Activated CD8-positive, alpha-beta memory T cell treated with anti-CD3 and anti-CD28 coated beads, Interleukin-2, amount 50 U/mL, for 24 hours (primary cell): Measurements from ENCODE around the gene FAM204A.

Experiments used
- DNase-seq: peaks from one replicate; pipeline ENCODE4 v3.0.0-alpha.2; 2020; ENCODE audit errors: extremely low read depth

Gene FAM204A

DNA sequence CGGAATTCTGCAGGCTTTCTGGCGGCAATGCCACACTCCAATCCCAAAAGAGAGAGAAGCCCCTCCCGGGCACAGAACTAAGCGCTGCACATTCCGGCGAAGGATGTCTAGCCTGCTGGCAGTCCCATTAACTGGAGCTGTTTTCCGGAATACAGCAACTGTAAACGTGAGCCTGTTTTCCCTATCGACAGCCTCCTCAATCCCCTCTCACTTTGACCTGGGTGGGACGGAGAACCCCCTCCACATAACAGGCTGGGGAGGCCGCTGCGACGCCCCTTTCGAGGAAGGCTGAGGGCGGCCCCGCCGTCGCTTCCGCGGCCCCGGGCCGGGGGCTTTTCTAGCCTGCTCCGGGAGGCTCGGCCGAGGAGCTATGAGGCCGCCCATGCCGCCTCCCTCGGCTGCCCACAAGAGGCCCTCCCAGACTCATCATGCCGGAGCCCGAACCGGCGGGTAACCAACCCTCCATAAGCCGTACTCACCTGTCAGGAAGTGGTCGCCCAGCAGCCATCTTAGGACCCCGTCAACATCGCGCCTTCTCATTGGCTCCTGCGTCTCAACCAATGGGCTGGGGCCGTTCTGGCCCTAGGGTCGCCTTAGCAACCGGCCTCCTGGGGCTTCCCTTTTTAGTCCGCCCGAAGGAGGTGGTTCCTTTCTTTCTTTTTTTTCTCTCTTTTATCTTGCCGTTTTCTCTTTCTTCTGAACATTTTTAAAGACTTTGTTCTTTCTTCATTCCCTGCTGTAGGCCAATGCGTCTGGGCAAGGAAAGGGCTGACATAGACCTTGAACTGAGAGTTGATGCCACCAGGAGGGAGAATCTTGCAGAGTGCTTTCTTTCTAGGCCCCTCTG, at the start of gene FAM204A:
Gene FAM204A, minus strand, starts transcription at position 534 of the 847 bp plus-strand sequence. CDS start 5,909 bp downstream, outside the sequence.
- peak; percentile 94 for DNase-seq

DNA sequence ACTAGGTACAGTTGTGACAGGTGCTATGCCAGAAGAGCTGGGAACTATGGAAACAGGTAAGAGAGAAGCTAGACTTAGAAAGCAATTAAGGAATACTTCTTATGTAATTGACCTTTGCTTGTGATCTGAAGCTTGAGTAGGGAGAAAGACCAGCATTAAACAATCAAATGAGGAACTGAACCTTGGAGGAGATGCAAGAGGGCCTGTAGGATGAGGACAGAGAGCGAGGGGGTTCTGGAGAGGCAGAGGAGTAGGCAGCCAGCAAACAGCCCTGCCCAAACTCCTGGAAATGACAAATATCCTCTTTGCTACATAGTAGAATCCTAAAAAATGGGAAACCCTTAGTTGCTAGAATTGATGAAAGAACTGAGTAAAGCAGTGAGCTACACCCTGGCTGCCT, 41.6 kb upstream of the FAM204A start:
- no peak for DNase-seq

DNA sequence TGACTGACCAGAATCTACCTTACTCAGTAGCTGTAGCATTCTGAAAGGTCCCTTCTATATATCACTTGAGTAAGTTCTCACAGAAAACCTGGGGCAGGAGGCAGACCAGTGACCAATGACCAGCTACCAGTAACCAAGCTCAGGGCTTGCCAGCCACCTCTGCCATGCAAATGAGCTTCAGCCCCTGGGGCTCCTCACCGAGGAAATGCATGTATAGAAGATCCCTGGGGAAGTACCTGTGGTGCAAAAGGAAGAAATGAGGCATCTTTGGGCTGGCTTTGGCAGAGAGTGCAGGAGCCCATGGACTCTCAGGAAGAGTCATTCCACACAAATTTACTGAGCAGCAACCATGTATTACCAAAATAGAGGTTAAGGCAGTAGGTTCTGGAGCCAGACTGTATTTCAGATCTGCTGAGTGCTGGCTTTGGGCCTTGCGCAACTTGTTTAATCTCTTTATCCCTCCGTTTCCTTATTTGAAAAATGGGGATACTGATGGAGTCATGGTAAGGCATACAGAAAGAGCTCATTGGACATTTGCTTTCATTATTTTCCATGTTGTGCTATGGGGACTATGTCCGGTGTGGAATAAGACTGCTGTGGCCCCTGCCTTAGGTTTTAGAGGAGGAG, 41.1 kb upstream of the FAM204A start:
- no peak for DNase-seq

DNA sequence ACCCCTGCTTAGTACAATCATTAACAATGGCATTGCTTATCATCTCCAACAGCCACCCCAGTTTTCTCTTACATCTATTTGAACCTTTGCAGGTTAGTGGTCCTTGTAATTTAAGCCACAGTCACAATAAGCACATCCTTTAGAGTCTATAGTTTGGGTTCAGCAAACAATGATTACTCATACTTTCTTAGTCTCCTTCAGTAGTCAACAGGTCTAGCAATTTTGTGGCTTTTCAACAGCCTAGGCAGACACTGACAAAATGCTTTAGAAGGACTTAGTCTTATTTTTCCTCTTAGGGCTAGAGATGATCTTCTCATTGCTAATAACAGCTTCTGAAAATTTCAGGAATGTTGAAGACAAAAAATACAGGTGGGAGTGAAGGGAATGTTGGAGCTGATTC, 32.3 kb upstream of the FAM204A start:
- no peak for DNase-seq

DNA sequence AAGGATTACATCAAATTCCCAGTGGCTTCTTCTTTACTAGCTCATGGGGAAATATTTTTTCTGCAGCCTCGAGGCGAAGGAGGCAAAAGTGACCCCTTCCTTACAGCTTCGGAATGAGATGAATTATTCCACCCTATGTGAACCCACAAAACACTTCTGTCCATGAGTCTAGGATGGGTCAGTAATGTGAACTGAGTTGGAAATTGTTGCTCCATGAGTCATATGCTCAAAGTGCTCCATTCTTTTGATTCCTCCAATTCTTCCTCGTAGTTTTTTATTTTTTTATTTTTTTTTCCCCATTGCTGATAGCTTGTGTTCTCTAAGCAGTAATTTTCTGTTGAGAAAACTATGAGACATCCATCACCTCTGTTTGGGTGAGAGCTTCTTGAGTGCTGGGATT, 31.7 kb upstream of the FAM204A start:
- no peak for DNase-seq

DNA sequence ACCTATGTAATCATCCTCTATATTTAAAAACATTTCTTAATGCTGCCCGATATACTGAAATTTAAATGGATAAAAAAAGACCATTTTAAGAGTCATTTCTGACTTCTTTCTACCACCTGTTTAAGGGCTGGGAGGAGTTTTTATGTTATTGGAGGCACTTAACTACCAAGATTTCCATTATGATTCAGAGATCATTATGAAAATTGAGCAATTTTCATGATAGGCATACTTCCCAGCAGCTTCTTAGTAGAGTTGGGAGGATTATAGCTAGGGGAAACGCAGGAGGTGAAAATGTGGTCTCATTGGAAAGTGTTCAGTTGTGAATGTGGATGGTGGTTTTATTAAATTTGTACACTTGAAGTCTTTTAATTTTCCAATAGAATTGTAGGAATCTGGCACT, 28.4 kb upstream of the FAM204A start:
- DNase-seq, result no peak

DNA sequence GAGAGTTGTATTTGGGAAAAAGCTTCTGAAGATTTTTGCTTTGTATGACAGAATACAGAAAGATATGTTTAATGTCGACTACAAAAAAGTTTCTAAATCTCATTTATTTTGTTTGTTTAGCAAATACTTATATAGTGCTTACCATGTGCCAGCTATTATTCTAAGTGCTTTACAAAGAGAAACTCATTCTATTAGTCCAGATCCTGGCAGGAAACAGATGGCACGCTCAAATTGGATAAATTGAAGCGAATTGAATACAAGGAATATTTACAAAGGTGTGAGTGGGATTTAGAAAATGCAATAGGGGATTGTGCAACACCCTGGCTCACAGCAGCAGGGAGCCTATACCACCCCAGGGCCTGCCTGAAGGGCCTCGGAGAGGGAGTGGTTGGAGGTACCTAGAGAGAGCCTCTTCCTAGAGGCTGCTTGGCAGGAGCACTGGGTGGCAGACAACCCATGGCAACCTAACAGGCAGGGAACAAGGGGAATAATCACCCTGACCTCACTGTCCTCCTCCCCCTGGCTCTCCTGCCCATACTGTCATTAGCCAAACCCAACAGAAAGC, 27.6 kb upstream of the FAM204A start:
- DNase-seq, result no peak

DNA sequence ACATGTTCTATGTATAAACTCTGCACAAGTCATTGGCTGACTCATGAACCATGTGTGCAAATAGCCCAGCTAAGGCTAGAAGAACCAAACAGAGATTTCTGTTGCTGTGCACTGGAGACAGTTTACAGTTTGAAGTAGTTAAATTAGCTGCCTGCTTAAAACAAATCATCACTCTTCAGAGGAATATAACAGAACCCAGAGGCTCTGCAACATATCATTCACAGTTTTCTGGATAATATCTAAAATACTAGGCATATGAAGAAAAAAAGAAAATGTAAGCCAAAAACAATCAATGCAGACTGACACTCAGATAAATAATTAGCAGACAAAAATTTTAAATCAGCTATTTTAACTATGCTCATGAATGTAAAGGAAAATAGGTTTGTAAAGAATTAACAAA, 23.6 kb upstream of the FAM204A start:
- DNase-seq, result no peak

DNA sequence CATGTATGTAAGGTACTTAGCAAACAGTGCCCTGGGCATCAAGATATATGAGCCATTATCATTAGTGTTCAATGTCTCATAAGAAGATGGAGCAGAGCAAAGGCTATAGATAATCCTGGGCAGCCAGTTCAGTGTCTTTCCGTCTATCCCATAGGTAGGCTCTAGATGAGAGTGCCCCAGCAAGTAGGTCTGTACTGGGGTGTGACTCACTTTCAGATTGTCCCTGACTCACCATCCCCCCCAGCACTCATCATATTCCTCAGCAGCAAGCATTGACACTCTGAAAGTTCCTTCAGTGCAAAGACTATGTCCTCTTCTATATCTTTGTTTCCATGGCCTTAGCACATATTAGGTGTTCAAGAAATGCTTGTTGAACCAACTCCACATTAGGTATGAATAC, 20.0 kb upstream of the FAM204A start:
- DNase-seq, result no peak

DNA sequence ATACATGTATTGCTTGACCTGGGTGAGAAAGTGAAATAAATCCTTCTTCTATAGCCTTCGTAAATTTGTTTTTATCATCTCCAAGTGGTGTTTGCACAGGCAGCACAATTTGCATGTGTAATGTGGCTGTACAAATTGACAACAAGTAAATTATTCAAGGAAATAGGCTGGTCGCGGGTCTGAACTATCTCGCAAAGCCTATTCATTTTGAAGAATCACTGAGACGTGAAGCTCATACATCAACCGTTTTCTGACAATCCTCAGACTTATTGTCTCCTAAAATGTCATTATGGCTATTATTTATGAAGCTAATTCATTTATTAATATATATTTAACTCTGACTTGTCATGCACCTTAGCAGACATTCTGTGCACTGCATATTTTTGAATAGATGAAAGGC, 16.2 kb upstream of the FAM204A start:
- DNase-seq, result no peak

DNA sequence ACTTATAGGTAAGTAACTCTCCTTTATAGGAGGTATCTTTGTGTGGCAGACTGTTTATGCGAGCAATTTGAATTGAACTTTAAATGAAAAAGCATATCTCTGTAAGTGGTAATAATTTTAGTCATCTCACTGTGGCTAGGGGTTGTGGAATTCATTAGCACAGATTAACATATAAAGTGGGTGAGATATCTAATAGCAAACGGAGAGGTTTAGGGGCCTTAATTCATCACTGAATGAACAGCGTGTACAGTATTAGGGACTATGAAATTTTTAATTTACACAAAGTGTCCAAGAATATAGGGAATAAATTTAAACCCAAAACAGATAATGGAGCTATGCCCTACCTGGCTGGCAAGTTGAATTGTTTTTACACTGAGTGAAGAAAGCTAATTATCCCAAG, 15.7 kb upstream of the FAM204A start:
- DNase-seq, result no peak

DNA sequence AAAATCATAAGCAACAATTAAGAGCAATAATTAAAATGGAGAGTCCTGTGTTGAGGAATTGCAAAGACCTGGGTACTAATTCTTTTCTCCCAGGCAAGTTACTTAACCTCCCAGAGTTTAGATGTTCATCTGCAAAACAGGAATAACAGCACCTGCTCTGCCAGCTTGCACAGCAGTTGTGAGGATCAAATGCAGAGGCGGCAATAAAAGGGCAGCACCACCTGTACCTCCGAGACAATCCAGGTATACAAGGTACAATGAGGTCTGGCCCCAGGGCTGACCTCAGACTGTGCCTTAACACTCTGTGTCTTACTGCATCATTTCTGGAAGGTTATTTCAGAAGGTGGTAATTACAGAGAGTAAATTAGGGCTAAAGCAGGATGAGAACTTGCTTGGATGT, 14.5 kb upstream of the FAM204A start:
- DNase-seq, result no peak

DNA sequence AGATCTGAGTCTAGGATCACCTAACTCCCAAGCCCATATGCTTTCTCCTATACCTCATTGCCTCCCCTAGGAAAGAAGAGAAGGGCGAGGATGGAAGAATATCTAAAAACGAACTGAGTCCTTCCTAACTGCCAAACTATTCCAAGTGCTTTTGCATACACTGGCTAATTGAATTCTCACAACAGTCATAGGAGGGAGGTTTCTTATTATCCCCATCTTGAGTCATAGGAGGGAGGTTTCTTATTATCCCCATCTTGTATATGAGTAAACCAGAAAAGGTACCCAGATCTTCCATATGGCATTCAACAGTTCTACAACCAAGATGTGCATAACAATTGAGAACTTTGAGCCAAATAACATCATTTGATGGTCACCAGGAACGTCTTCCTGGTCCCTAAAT, 13.1 kb upstream of the FAM204A start:
- DNase-seq, result no peak

DNA sequence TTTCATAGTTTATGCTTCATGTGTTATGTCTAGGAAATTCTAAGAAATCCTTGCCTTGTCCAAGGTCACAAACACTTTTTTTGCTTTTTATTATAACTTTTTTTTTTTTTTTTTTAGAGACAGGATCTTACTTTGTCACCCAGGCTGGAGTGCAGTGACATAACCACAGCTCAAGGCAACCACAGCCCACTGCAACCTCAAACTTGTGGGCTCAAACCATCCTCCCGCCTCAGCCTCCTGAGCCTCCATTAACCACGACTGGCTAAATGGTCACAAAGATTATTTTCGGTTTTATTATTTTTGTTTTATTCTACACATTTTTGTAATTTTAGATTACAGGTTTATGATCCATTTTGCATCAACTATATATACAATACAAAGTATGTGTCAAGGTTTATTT, 7.1 kb upstream of the FAM204A start:
- no peak for DNase-seq

DNA sequence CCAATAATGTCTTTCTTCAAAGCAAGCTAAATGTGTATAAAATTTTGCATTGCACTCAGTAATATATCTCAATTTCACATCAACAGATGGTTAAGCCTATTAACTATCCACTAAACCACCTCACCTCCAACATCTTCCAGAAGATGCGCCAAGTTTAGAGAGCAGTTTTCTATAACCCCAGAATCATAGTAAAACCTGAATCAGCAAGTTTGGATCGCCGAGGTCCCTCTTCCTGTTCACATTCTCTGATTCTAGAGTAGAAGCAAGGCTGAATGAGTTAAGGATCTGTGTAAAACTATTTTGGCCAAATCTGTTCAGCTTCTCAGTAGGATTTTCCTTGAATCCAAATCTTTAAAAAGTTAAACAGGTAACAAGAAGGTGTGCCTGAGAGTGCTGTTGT, 1.4 kb upstream of the FAM204A start:
- no peak for DNase-seq

DNA sequence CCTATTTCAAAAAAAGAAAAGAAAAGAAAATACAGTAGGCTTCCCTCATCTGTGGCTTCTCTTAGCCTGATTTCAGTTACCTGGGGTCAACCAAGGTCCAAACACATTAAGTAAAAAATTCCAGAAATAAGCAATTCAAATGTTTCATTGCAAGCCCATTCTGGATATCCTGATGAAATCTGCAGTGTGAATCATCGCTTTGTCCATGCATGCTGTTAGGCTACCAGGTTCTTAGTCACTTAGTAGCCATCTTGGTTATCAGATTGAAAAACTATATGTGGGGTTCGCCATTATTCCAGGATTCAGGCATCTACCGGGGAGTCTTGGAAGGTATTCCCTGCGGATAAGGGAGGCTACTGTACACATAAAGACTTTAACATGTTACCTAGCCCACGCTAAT, 991 bp upstream of the FAM204A start:
- DNase-seq, result no peak

DNA sequence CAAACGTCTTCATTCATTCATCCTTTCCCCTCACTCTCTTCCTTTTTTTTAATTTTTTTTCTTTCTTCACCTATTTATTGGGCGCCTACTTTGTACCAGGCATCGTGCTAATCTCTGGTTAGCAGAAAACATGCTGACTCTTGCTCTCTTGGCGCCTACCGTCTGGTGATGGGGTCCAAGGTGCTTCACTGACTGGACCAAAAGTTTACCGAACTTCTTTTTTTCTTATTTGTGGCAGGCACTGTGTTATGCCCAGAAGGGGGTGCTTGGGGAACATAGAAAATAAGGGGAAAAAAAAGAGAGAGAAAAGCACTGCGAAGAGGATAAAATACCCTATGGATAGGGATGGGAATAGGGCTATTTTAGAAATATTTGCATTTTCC, 505 bp upstream of the FAM204A start:
- DNase-seq, result no peak

DNA sequence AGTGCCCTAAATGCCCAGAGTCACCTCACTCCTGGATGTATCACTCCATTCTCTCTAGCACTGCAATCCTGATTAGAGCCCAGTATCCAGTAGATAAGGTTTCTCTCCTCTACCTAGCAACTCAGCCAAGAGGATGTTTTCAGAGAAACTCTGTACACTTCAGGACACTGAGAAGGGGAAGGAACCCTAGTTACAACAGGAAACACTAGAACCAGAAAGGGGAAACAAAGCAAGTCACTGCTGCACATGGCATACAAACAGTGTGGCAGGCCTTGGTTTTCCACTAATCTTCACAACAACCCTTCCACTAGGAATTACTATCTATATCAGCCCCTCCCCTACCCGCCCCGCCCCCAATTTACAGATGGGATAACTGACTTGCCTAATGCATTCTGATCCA, 1.6 kb downstream of the FAM204A start:
- DNase-seq, result no peak

DNA sequence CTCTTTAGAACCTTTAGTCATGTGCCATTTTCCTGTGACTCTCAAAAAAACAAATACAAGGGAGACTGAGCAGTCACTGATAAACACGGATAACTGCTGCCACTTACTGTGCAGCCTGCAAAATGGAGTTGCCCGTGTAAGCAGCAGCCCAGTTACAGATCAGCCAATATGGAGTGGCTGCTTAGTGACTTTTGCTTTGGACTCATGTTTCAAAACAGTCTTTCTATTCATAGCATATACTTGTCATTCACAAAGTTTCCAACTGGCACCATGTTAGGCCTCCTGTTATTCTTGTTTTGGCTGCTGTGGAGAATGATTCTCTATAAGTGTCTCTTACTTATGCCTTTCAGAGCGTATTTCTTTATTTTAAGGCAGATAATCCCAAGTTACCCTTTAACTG, 3.0 kb downstream of the FAM204A start:
- DNase-seq, result no peak

DNA sequence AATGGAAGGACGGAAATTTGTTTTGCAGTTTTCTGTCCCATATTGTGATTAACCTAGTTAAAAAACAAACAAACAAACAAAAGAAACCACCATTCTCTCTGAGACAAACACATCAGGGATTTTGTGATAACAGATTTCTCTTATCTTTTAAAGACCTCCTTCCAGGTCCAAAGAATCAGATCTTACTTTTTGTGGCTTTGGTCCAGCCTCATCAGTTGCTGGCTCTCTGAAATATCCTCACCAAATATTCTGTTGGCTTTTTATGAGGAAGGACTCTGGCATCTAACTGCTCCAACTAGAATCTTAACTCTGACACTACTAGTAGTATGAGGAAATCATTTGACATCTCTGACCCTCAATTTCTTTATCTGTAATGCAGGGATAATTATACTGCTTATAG, 4.8 kb downstream of the FAM204A start:
- no peak for DNase-seq

DNA sequence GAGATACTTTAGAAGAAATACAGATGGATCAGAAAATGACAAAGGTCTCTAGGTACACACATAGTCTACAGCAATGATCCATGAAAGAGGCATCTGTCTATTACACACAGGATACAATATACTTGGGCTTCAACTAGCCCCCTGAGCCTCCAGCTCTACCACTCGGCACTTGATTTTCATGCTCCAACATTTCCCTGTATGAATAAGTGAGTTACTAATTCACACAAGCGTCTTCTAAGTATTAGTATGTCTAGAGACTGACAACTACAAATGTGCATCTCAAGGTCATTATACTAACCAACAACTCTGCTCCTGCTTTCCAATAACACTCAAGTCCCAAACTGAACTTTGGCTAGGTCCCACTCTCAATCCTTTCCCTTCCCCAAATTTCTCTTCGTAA, 8.3 kb downstream of the FAM204A start:
- DNase-seq, result no peak

DNA sequence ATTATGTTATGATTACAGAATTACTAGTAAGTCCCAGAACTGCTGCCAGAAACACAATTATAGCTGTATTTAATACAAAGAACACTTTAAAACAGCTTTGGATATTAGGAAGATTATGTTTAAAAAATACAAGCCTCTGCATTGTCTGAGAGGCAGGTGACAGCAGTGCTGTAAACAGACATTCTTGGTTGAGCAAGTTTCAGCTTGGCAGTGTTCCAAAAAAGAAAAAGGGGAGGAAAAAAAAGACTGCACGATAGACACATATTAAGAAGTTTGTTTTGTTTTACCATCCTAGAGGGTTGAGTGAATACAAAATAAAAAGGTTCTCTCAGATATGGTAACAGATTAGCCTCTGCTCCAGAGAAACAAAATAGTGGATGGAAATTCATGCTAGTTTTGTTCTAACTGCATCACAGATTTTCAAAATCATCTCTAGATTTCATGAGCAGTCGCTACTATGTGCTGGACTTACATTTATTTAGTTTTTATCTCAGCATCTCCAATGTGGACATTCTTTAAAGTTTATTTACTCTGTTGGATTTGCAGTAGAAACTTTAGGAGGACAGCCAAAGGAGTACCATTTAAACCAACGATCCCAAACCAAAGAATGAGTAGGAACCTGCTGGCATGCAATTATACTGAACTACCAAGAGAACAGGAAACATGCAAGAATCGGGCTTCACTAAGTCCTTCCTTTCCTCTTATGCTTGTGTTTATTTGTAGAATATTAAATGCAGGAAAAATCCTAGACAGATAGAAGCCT, 9.0 kb downstream of the FAM204A start:
- no peak for DNase-seq

DNA sequence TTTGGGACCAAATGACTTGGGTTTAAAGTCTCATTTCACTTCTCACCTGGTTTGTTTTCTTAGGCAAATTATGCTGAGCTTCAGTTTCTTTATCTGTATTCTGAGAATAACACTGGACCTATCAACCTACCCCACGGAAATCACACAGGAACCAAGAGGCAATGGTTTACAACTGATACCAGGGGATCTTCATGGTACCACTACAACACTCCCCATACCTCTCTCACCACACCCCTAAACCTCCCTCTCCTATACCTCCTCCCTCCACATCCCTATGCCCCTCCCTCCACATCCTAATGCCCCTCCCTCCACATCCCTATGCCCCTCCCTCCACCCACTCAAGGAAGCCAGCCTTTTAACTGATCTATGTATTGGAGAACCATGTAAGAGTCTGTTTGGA, 9.9 kb downstream of the FAM204A start:
- DNase-seq, result no peak
